Heart left ventricle (tissue), 13 donors: Measurements from ENCODE around the gene TOPBP1.

Experiments
- CTCF ChIP-seq, 12 donors: fragments of 200-600 bp; sonication (generic) in 4 of 12; IDR thresholded peaks; one replicate each; pipeline versions ENCODE4 v1.5.0 to v1.8.0; 2018 to 2022; ENCODE audit warnings: antibody characterized with exemption in 12 of 12, mild to moderate bottlenecking in 5 of 12
- POLR2A ChIP-seq, 2 donors: fragments of 450-650 bp; IDR thresholded peaks; one replicate each; pipeline ENCODE4 v1.6.1; 2017; ENCODE audit warnings: antibody characterized with exemption in 2 of 2, mild to moderate bottlenecking in 2 of 2, moderate library complexity in 2 of 2
- donor health status: ischemic (EF 13 %, LVEDD 7.1; RV severe dilation, severe dysfunction).
- donor health status: DM: no; HTN: yes; CAD: no.
- donor health status: DM: no; HTN: no; CAD: no.
- donor health status: ischemic (EF 25% LVEDD 6.9; RV normal size, moderate dysfunction).
- donor health status: ischemic (EF 25% LVEDD 5.7; RV mildly dilated, moderate dysfunction).
- donor health status: ischemic (EF 35%, LVEDD 5.7; RV mildly dilated, moderate dysfunction).
- donor health status: nonischemic (EF 11% LVEDD 7.7; RV severe dilation, severe dysfunction).
- donor health status: DM: yes; HTN: yes; CAD: no.
- donor health status: PGD.
- donor health status: ischemic (EF 29% LVEDD 5.4; RV normal size, mild dysfunction).
- donor health status: nonischemic (EF 23%, LVEDD 6.1; RV moderate dilation, normal function).

DNA sequence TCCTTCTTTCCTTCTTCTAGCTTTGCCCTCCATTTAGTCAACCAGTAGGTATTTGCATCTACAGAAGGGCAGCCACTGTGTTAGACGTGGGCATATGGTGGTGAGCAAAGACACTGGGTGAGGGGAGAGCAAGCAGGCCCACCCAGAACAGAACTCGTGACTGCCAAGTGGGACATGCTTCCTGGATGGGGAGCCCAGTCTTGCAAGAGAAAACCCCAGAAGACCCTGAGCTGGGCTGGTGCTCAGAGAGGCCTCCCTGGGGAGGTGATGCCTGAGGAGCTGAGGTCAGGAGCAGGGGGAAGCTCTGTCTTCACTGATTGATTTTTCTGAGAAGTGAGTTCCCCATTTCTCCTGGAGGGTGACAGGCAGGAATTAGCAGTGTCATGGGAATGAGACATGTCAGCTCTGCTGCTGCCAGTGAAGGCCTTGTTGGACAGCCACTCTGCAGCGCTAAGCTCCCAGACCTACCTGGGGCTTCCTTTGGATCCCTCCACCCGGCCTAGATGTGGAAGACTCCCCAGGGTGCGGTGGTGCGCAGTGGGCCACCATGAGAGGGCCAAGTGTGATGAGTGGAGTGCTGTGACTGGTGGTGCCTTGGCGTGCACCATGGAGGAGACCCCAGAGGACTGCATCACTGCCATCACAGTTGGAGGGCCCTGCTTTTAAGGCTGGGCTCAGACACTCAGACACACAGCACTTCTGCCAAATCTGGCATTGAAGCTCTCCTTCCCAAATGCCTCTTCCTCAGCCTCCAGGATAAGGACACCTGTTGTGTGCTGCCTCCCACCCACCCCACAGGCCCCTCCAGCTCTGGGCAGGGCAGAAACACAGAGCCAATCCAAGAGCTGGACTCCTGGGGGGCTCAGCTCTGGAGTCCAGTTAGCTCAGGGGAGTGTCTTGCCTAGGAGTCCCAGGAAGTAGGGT is 40.0 kb upstream of the TOPBP1 start:
- TF ChIP-seq POLR2A (IDR thresholded peaks at IDR 0.05) (no peak), CTCF (IDR thresholded peaks at IDR 0.05) (no peak)
